Stimulated activated CD4-positive, alpha-beta T cell treated with anti-CD3 and anti-CD28 coated beads, TNF-alpha, amount 100 ng/mL, for 4 hours (primary cell): ENCODE measurements around the gene MBNL2.
A peak's percentile ranks its signal among the peaks of the same experiment; 100 is the strongest.
"Not testable (repeated sequence)": the region's sequence is repeated elsewhere in the genome, so short reads cannot be mapped to it uniquely, and the experiment has no call there.

Experiments used
- DNase-seq, 3 experiments: peaks; one replicate each; pipeline ENCODE4 v3.0.0-alpha.2; 2020; ENCODE audit warnings: low read depth in 3 of 3

Gene MBNL2

DNA sequence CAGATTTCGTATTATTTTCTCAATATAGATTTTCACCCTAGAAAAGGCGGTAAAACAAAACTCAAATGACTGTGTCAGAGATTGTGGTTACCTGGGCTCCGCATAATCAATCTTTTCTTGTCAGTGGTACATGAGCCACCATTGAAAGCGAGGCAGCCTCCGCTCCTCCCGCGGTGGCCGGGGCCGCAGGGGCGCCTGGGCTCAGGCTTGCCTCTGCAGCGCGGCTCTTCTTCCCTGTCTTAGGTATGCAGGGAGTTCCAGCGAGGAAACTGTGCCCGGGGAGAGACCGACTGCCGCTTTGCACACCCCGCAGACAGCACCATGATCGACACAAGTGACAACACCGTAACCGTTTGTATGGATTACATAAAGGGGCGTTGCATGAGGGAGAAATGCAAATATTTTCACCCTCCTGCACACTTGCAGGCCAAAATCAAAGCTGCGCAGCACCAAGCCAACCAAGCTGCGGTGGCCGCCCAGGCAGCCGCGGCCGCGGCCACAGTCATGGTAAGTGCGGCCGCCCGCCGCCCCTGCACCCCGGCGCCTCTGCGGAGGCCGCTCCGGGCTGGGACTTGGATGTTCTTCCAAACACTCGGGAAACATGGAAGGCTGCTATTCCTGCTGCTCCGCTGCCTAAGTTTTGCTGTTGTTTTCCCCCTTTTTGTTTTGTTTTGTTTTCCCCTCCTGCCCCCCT, 124.6 kb downstream of the MBNL2 start:
- no peak for DNase-seq

GRCh38 chr13:97347255-97347932, 125.3 kb downstream of the MBNL2 start:
- DNase-seq = no peak

DNA sequence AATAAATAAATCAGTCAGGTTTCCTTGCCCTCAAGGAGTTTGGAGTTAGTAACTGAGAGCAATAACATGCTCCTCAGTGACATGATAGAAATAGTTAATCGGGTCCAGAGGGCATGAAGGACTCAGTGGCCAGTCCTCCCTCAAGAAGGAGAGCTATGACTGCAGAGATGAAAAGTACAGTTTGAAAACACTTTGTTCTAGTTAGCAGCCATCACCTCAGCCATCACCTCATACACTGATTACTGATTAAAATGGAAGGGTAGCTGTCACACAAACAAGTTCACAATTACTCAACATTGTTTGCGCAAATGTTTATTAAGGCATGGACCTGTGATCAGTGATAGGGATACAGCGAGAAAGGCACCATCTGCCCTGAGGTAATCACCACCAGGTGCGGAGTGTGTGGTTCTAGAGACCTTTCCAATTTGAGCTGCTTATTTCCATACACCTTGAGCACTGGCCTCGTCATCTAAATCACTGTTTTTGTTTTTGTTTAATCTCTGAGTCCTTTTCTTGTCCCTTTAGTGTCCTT, 126.5 kb downstream of the MBNL2 start:
- DNase-seq = no peak

DNA sequence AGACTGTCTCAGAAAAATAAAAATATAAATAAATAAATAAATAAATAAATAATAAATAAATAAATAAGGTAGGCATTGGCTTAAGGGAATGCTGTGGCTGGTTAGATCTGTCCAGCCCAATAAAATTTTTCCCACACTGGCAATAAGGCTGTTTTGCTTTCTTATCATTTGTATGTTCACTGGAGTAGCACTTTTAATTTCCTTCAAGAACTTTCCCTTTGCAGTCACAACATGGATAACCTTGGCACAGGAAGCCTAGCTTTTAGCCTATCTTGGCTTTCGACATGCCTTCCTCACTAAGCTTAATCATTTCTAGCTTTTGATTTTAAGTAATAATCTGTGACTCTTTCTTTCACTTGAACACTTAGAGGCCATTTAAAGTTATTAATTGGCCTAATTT, 129.9 kb downstream of the MBNL2 start:
- DNase-seq = not testable (repeated sequence)

- DNase-seq = no peak
Observed at GRCh38 chr13:97352815-97353214, 130.7 kb downstream of the MBNL2 start.

DNA sequence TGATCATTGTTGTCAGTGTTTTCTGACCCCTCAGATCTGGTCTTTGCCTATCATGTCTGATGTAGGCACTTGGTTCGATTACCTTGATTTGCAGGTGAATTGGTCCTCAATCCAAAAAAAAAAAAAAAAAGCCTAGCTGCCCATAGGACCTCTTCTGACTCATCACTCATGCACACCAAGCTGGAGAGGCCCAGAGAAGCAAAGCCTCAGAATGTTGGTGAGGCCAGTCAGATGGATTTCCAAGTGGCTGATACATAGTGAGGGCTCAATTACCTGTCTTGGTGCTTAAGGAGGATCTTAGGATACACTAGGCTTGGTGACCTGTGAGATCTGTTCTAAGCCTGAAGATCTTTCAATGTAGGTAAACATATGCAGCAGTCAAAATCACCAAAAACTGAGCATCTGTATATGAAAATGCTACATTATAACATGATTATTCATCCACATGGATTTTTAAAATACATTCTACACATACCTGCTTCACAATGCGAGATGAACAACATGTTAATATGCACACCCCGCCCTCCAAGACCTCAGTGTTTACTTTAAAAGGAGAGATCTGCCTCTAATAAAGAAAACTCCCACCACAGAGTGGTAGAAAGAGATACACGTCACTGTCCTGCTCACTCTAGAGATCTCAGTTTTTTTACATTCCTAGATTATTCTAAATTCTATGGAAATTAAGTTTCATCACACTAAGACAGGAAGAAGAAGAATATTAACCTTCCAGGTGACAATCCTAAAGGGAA, 132.0 kb downstream of the MBNL2 start:
- no peak for DNase-seq

DNA sequence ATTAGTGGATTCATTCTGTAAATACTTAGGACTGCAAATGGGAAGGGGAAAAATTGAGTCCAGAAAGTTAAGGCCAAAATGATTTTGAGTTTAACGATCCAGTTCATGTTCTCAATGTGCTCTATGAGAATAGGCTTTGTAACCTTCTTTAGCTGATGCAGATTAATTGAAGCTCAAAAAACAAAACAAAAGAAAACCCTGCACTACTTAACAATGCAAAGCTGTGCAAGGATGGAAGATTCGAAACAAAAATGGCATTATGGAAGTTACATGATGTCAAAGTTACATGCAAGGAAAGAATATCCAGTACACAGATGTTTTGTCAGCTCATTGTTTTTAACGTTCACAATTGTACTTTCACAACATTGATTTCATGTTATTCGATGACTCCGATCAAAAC, 132.7 kb downstream of the MBNL2 start:
- DNase-seq = no peak

DNA sequence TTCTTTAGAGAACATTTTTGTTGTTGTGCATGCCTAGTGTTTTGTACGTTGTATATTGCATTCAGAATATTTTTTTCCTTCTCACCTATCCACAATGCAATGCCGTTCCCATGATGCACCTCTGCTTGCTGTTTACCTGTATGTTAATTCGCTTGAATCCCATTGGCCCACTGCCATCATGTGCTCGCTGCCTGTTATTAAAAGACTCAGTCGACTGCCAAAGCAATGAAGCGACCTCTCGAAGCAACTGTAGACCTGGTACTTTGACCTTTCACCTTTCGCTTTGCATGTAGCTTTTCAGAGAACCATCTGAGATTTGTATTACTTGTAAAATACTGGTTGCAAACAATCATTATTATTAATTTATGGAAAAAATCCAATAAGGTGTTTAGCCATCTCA, 134.5 kb downstream of the MBNL2 start:
- no peak for DNase-seq

GRCh38 chr13:97359181-97360057, 137.3 kb downstream of the MBNL2 start:
- peak in 1 of 3 experiments; percentile 13 for DNase-seq

GRCh38 chr13:97360610-97361009, 138.5 kb downstream of the MBNL2 start:
- DNase-seq = no peak

- no peak for DNase-seq
Observed at GRCh38 chr13:97364031-97364430, 141.9 kb downstream of the MBNL2 start.

DNA sequence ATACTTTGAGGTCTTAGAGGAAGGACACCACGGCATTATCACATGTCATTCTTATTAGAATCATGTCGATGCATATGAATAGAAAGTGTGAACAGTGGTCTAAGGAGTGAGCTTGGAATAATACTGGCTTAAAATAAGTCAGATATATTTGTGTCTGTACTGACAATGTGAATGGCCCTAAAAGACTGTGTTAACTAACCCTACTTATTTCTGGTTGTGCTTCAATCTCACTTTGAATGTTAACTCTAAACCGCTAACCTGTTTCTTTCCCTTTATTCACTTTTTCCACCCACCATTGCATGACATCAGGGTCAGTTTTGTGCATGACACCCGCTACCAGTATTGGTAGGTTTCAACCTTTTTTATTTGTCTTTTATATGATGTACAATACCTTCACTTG, 142.7 kb downstream of the MBNL2 start:
- DNase-seq = no peak

GRCh38 chr13:97366172-97366688, 144.1 kb downstream of the MBNL2 start:
- DNase-seq = no peak

- no peak for DNase-seq
Observed at GRCh38 chr13:97367016-97367822, 145.1 kb downstream of the MBNL2 start.

GRCh38 chr13:97369261-97369893, 147.2 kb downstream of the MBNL2 start:
- no peak for DNase-seq

- no peak for DNase-seq
Observed at GRCh38 chr13:97371486-97372109, 149.5 kb downstream of the MBNL2 start.

- DNase-seq = no peak
Observed at GRCh38 chr13:97372936-97373335, 150.8 kb downstream of the MBNL2 start.

DNA sequence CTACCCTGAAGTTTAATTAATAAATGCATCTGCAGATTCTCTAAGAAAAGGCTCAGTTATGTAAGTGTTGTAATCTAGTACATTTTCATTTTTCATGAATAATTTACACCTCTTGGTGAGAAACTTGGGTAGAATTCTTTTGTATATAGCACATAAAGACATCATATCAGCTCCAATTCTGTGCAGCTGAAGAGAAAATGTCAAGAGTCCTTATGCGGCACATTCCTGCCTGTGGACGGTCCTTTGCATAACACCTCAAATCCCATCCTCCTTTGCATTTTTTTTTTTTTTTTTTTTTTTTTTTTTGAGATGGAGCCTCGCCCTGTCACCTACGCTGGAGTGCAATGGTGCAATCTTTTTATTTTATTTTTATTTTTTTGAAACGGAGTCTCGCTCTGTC, 151.7 kb downstream of the MBNL2 start:
- no peak for DNase-seq

- no peak for DNase-seq
Observed at GRCh38 chr13:97376981-97377380, 154.8 kb downstream of the MBNL2 start.

- no peak for DNase-seq
Observed at GRCh38 chr13:97379386-97379785, 157.3 kb downstream of the MBNL2 start.
